AG09309 (cell line): ENCODE measurements around the gene RXRA.

Experiments used
- DNase-seq: peaks from one replicate; pipeline ENCODE4 v3.0.0-alpha.2; 2010; ENCODE audit warnings: low read depth
- H3K4me3 ChIP-seq: 2 replicates; pipeline ENCODE4 v1.5.1; 2011; ENCODE audit warnings: mild to moderate bottlenecking, low read depth, low read length, moderate library complexity; ENCODE audit not compliant: control insufficient read depth
- CTCF ChIP-seq: IDR thresholded peaks from 2 replicates; pipeline ENCODE4 v1.5.1; 2011; ENCODE audit warnings: mild to moderate bottlenecking, low read depth, low read length, inconsistent platforms; ENCODE audit not compliant: insufficient read depth, control insufficient read depth; ENCODE audit errors: missing control alignments

RXRA gene

GRCh38 chr9:134454476-134454857, 128.2 kb downstream of the RXRA start:
- TF ChIP-seq CTCF: no peak
- no peak overlapping the region for H3K4me3 ChIP-seq
- DNase-seq: no peak

- no peak for TF ChIP-seq CTCF
- H3K4me3 ChIP-seq: no peak overlapping the region
- DNase-seq: no peak
Observed at GRCh38 chr9:134455021-134455471, 128.8 kb downstream of the RXRA start.

- no peak overlapping the region; the same call in 1 of the 2 replicates for H3K4me3 ChIP-seq
- no peak for DNase-seq
- TF ChIP-seq CTCF: no peak
Observed at GRCh38 chr9:134455537-134455933, 129.3 kb downstream of the RXRA start.

- DNase-seq: peak; percentile 99
- no peak overlapping the region; the same call in 1 of the 2 replicates for H3K4me3 ChIP-seq
- TF ChIP-seq CTCF: no peak
Observed at GRCh38 chr9:134455934-134456755, 129.9 kb downstream of the RXRA start.

GRCh38 chr9:134456756-134457305, 130.6 kb downstream of the RXRA start:
- DNase-seq: no peak
- H3K4me3 ChIP-seq: no peak overlapping the region
- TF ChIP-seq CTCF: no peak

- H3K4me3 ChIP-seq: no peak overlapping the region
- no peak for TF ChIP-seq CTCF
- no peak for DNase-seq
Observed at GRCh38 chr9:134457321-134458206, 131.3 kb downstream of the RXRA start.
